ENCODE measurements around the gene JUP. TPM values are rescaled to one million over a fixed set of nuclear protein-coding genes. Genes with fewer than 3 reads are reported as not detected.
A peak's percentile ranks its signal among the peaks of the same experiment; 100 is the strongest.

JUP gene
- total and polyA plus RNA-seq, 2 of the 13 experiments (the other 11 are each of a cell fraction or from before 2014, with no cell fraction given) = 12.1 to 20.6 TPM

DNA sequence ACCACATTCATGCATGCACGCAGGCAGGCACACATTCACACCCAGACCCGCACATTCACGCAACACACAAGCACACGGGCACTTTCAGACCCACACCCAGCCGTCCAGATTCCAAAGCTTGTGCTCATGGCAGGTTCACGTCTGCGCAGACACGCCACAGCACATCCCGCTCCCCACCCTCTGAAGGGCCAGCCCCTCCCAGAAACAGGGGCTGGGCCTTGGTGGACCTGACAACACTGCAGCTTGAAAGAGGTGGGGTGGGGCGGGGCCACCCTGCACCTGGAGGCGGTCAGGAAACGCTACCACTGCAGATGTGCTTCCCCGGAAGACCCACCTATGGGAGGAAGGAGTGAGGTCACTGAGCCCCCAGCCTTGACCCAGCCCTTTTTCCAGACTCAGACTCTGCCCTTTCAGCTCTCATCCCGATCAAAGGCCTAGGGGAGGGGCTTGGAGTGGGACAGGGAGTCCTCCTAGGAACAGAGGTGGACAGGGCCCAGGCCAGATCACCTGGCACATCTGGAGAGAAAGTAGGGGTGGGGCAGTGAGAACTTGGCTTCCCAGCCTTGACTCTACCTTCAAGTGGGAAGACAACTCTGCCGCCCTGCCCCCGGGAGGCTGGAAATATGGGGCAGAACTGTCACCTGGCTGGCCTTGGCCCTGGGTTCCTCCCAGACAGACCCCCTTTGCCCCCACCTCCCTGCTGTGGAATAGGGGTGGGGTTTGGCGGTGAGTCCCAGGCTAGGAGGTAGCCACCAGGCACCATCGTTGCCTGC, 14.3 kb upstream of the JUP start (continued):
- peak; percentile 63; the same call in 1 of the 2 replicates for TF ChIP-seq NCOR1 (IDR thresholded peaks at IDR 0.05; ENCODE audit: borderline replicate concordance, low read length)
- 0 out of 2 replicates have a peak, but pooled peaks have one; percentile 41 for TF ChIP-seq U2AF2 (IDR thresholded peaks at IDR 0.05; ENCODE audit: low read depth, low read length)
- no peak for TF ChIP-seq ZNF768 (CRISPR knock-in tag; IDR thresholded peaks at IDR 0.05)
- no peak for TF ChIP-seq KDM5A (IDR thresholded peaks at IDR 0.05; ENCODE audit: borderline replicate concordance, low read length)
- TF ChIP-seq SKI (IDR thresholded peaks at IDR 0.05; ENCODE audit: partially characterized antibody) = peak; percentile 25
- TF ChIP-seq EEA1 (CRISPR knock-in tag; IDR thresholded peaks at IDR 0.05; ENCODE audit: borderline replicate concordance) = no peak
- TF ChIP-seq CENPT (CRISPR knock-in tag; IDR thresholded peaks at IDR 0.05; ENCODE audit: low read depth) = no peak
- TF ChIP-seq, protein P1, sequence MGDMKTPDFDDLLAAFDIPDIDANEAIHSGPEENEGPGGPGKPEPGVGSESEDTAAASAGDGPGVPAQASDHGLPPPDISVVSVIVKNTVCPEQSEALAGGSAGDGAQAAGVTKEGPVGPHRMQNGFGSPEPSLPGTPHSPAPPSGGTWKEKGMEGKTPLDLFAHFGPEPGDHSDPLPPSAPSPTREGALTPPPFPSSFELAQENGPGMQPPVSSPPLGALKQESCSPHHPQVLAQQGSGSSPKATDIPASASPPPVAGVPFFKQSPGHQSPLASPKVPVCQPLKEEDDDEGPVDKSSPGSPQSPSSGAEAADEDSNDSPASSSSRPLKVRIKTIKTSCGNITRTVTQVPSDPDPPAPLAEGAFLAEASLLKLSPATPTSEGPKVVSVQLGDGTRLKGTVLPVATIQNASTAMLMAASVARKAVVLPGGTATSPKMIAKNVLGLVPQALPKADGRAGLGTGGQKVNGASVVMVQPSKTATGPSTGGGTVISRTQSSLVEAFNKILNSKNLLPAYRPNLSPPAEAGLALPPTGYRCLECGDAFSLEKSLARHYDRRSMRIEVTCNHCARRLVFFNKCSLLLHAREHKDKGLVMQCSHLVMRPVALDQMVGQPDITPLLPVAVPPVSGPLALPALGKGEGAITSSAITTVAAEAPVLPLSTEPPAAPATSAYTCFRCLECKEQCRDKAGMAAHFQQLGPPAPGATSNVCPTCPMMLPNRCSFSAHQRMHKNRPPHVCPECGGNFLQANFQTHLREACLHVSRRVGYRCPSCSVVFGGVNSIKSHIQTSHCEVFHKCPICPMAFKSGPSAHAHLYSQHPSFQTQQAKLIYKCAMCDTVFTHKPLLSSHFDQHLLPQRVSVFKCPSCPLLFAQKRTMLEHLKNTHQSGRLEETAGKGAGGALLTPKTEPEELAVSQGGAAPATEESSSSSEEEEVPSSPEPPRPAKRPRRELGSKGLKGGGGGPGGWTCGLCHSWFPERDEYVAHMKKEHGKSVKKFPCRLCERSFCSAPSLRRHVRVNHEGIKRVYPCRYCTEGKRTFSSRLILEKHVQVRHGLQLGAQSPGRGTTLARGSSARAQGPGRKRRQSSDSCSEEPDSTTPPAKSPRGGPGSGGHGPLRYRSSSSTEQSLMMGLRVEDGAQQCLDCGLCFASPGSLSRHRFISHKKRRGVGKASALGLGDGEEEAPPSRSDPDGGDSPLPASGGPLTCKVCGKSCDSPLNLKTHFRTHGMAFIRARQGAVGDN (CRISPR knock-in tag; IDR thresholded peaks at IDR 0.05) = peak; percentile 75
- TF ChIP-seq FOXA1 (IDR thresholded peaks at IDR 0.05) = no peak
- no peak for TF ChIP-seq FOXA1 (CRISPR knock-in tag; IDR thresholded peaks at IDR 0.05)
- peak; percentile 8; the same call in 1 of the 2 replicates for TF ChIP-seq ZNF747 (CRISPR knock-in tag; IDR thresholded peaks at IDR 0.05; ENCODE audit: borderline replicate concordance)
- TF ChIP-seq, protein P2, sequence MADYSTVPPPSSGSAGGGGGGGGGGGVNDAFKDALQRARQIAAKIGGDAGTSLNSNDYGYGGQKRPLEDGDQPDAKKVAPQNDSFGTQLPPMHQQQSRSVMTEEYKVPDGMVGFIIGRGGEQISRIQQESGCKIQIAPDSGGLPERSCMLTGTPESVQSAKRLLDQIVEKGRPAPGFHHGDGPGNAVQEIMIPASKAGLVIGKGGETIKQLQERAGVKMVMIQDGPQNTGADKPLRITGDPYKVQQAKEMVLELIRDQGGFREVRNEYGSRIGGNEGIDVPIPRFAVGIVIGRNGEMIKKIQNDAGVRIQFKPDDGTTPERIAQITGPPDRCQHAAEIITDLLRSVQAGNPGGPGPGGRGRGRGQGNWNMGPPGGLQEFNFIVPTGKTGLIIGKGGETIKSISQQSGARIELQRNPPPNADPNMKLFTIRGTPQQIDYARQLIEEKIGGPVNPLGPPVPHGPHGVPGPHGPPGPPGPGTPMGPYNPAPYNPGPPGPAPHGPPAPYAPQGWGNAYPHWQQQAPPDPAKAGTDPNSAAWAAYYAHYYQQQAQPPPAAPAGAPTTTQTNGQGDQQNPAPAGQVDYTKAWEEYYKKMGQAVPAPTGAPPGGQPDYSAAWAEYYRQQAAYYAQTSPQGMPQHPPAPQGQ (CRISPR knock-in tag; IDR thresholded peaks at IDR 0.05; ENCODE audit: borderline replicate concordance) = no peak
- no peak for TF ChIP-seq NKX3-1 (CRISPR knock-in tag; IDR thresholded peaks at IDR 0.05)
- no peak for TF ChIP-seq DMAP1 (CRISPR knock-in tag; IDR thresholded peaks at IDR 0.05)
- TF ChIP-seq, protein P3, sequence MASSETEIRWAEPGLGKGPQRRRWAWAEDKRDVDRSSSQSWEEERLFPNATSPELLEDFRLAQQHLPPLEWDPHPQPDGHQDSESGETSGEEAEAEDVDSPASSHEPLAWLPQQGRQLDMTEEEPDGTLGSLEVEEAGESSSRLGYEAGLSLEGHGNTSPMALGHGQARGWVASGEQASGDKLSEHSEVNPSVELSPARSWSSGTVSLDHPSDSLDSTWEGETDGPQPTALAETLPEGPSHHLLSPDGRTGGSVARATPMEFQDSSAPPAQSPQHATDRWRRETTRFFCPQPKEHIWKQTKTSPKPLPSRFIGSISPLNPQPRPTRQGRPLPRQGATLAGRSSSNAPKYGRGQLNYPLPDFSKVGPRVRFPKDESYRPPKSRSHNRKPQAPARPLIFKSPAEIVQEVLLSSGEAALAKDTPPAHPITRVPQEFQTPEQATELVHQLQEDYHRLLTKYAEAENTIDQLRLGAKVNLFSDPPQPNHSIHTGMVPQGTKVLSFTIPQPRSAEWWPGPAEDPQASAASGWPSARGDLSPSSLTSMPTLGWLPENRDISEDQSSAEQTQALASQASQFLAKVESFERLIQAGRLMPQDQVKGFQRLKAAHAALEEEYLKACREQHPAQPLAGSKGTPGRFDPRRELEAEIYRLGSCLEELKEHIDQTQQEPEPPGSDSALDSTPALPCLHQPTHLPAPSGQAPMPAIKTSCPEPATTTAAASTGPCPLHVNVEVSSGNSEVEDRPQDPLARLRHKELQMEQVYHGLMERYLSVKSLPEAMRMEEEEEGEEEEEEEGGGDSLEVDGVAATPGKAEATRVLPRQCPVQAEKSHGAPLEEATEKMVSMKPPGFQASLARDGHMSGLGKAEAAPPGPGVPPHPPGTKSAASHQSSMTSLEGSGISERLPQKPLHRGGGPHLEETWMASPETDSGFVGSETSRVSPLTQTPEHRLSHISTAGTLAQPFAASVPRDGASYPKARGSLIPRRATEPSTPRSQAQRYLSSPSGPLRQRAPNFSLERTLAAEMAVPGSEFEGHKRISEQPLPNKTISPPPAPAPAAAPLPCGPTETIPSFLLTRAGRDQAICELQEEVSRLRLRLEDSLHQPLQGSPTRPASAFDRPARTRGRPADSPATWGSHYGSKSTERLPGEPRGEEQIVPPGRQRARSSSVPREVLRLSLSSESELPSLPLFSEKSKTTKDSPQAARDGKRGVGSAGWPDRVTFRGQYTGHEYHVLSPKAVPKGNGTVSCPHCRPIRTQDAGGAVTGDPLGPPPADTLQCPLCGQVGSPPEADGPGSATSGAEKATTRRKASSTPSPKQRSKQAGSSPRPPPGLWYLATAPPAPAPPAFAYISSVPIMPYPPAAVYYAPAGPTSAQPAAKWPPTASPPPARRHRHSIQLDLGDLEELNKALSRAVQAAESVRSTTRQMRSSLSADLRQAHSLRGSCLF (CRISPR knock-in tag; IDR thresholded peaks at IDR 0.05; ENCODE audit: borderline replicate concordance) = no peak
- peak; percentile 69; the same call in 1 of the 2 replicates for TF ChIP-seq REPIN1 (CRISPR knock-in tag; IDR thresholded peaks at IDR 0.05; ENCODE audit: borderline replicate concordance, low read depth)
- peak; percentile 75; the same call in 1 of the 2 replicates for TF ChIP-seq ZNF572 (CRISPR knock-in tag; IDR thresholded peaks at IDR 0.05)
- peak; percentile 51; the same call in 1 of the 2 replicates for TF ChIP-seq ZBTB7A (CRISPR knock-in tag; IDR thresholded peaks at IDR 0.05)
- TF ChIP-seq SAP130 (CRISPR knock-in tag; IDR thresholded peaks at IDR 0.05; ENCODE audit: low read depth) = peak; percentile 73; the same call in 1 of the 2 replicates
